GM18520 (cell line): ENCODE measurements around the gene ZNF625.
"Not testable (repeated sequence)": the region's sequence is repeated elsewhere in the genome, so short reads cannot be mapped to it uniquely, and the experiment has no call there.

Experiments used
- ATAC-seq: cut with Tn5 transposase; IDR thresholded peaks from one replicate; pipeline ENCODE4 v1.9.1; 2021; ENCODE audit not compliant: unreplicated experiment

Gene ZNF625

GRCh38 chr19:12139269-12139668 lies 17.3 kb downstream of the ZNF625 start:
- ATAC-seq: no peak

- ATAC-seq: no peak
Measured at GRCh38 chr19:12137221-12137940, 19.2 kb downstream of the ZNF625 start.

- no peak for ATAC-seq
Measured at GRCh38 chr19:12133069-12133468, 23.5 kb downstream of the ZNF625 start.

- ATAC-seq: no peak
Measured at GRCh38 chr19:12126707-12127106, 29.8 kb downstream of the ZNF625 start.

GRCh38 chr19:12117201-12117970 lies 39.1 kb downstream of the ZNF625 start:
- ATAC-seq: no peak

- ATAC-seq: no peak
Measured at GRCh38 chr19:12113121-12113520, 43.4 kb downstream of the ZNF625 start.

GRCh38 chr19:12112701-12113100 lies 43.8 kb downstream of the ZNF625 start:
- no peak for ATAC-seq

- no peak for ATAC-seq
Measured at GRCh38 chr19:12111943-12112637, 44.4 kb downstream of the ZNF625 start.

- ATAC-seq: no peak
Measured at GRCh38 chr19:12111176-12111575, 45.4 kb downstream of the ZNF625 start.

GRCh38 chr19:12103909-12104308 lies 52.6 kb downstream of the ZNF625 start:
- not testable (repeated sequence) for ATAC-seq

- no peak for ATAC-seq
Measured at GRCh38 chr19:12098040-12098439, 58.5 kb downstream of the ZNF625 start.

GRCh38 chr19:12095111-12095790 lies 61.3 kb downstream of the ZNF625 start:
- ATAC-seq: no peak
